ENCODE results near the gene SCNN1A. TPM values are rescaled to one million over a fixed set of nuclear protein-coding genes. Genes with fewer than 3 reads are reported as not detected.
A peak's percentile ranks its signal among the peaks of the same experiment; 100 is the strongest.

Gene SCNN1A
- total RNA-seq: under 1 TPM; 0.17 to 0.26 TPM

DNA sequence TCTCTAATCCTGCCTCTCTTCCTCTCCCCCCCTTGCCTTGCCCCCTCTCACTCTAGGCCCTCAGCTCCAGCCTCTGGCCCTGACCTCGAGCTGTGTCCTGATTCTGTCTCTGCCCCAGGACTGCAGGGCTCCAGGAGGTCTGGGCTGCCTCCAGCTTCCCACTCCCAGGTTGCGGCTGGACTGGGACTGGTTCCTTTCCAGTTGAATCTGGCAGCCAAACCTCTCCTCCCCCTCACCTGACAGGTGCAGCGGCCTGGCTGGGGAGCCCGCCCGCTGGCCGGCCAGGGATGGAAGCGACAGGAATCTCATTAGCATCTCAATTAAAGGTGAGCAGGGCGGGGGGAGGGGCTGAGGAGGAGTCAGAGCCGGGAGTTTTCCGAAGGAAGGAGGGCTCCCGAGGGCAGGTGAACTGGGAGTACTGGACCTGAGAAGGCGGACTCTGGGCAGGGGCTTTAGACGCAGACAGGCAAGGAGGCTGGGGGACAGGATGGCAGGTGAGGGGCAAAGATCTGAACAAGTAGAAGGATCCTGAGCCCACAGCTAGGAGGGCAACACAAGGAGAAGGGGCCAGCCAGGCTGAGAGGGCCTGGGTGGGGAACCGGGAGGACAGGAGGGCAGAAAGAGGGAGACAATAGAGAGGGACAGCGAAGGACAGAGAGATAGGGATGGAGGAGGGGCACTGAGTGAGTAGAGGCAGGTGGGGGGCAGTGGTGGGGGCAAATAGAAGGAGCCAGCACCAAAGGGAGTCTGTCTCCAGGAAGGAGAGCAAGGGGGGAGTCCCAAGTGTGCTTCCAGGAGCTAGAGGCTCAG lies at the start of gene SCNN1A:
Gene SCNN1A (minus strand): TSS at position 295 of the 810 bp plus-strand sequence. CDS start 780 bp downstream, outside the sequence.
- intact Hi-C loops (cut with micrococcal nuclease): no loop called here
- POLR2A ChIA-PET: interaction anchor here (0.6 kb wide), 1 partner anchor 445 kb away, joined by 4 read pairs; no protein-coding TSS in a partner anchor
- H3K36me3 Mint-ChIP-seq: no peaks in the 10 kb centered on the region
- CTCF ChIA-PET: interaction anchor here (1.4 kb wide), 1 partner anchor 40 kb away, joined by 6 read pairs; no protein-coding TSS in a partner anchor
- H3K27me3 Mint-ChIP-seq: no peaks in the 10 kb centered on the region
- DNase-seq: no peak
- H3K4me3 Mint-ChIP-seq: no peak within 1 kb of the TSS
- H3K9me3 Mint-ChIP-seq: no peaks in the 10 kb centered on the region
- peaks cover 30% of the 10 kb centered on the region for H3K4me1 Mint-ChIP-seq (ENCODE audit: low read depth)
- no peak within 1 kb of the TSS for H3K27ac Mint-ChIP-seq

- ChIA-PET POLR2A (interaction anchor here (1.3 to 6.3 kb wide), 8 partner anchors 19 to 110 kb away, joined by 5 to 80 read pairs (median 18); partner anchors contain the start of genes CD27, GAPDH, MRPL51 and TAPBPL), CTCF (interaction anchor here (0.8 to 7.6 kb wide), 10 partner anchors 15 to 129 kb away, joined by 3 to 288 read pairs (median 9); partner anchors contain the start of genes MRPL51, TAPBPL and VAMP1)
- H3K4me1 Mint-ChIP-seq (ENCODE audit: low read depth): peaks cover 48% of the 10 kb centered on the region
- intact Hi-C loops (cut with micrococcal nuclease): loop anchor here (5.0 to 10.0 kb wide), 3 partner anchors 182 to 427 kb away; partner anchors contain the start of genes CDCA3, CHD4, USP5 and ZNF384
- H3K27ac Mint-ChIP-seq: peak overlapping the region; percentile 68
- peaks cover 2% of the 10 kb centered on the region for H3K36me3 Mint-ChIP-seq
- H3K27me3 Mint-ChIP-seq: peaks cover 3% of the 10 kb centered on the region
- no peak for DNase-seq
- no peak overlapping the region for H3K4me3 Mint-ChIP-seq
- H3K9me3 Mint-ChIP-seq: no peaks in the 10 kb centered on the region
Observed at GRCh38 chr12:6424866-6425265, 49.5 kb upstream of the SCNN1A start.

DNA sequence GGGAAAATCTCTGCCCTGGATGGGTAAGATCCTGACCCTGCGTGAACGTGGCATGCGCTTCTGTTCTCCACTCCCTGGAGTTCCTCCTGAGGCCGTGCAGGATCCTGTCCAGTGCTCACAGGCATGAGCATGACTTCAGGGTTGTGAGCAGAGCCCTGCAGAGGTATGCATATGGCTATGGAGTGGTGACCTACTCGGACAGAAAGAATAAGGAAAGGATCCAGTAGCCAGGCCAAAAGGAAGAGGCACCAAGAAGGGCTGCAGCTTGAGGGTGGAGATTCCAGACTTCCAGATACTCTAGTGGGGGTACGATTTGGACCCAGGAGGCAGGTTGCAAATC lies 48.6 kb upstream of the SCNN1A start:
- Mint-ChIP-seq H3K4me1 (ENCODE audit: low read depth) (peaks cover 43% of the 10 kb centered on the region), H3K4me3 (no peak overlapping the region)

DNA sequence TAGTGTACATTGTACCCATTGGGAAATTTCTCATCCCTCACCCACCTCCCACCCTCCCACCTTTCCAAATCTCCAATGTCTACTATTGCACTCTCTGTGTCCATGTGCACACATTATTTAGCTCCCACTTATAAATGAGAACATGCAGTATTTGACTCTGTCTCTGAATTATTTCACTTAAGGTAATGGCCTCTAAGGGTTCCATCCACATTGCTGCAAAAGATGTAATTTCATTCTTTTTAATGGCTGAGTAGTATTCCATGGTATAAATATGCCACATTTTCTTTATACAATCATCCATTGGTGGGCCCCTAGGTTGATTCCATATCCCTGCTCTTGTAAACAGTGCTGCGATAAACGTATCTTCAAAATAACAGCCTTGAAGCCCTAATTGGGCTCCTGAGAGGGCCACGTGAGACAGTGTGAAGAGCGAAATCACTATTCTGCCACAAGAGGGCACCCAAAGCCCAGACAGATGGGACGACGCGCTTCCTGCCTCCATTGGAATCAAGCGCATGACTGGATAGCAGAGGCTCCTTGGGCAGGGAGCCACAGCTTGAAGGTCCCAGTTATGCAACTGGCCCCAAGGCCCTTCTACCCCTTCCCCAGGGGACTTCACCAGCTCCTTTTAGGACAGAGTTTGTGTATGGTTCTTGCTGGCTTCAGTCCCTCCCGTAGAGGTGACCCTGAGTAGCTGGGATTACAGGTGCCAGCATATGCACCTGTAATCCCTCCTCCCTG lies 48.1 kb upstream of the SCNN1A start:
- H3K4me1 Mint-ChIP-seq (ENCODE audit: low read depth): peaks cover 43% of the 10 kb centered on the region
- peaks cover 2% of the 10 kb centered on the region for H3K36me3 Mint-ChIP-seq
- POLR2A ChIA-PET: interaction anchor here (0.8 to 6.3 kb wide), 7 partner anchors 29 to 135 kb away, joined by 5 to 80 read pairs (median 9); partner anchors contain the start of genes MRPL51, TAPBPL and VAMP1
- CTCF ChIA-PET: interaction anchor here (0.5 to 7.6 kb wide), 27 partner anchors 9 to 144 kb away, joined by 3 to 288 read pairs (median 5); partner anchors contain the start of genes CD27, GAPDH, MRPL51 and NOP2
- H3K27me3 Mint-ChIP-seq: peaks cover 3% of the 10 kb centered on the region
- DNase-seq: peak; percentile 86
- no peak overlapping the region for H3K4me3 Mint-ChIP-seq
- peak overlapping the region; percentile 69 for H3K27ac Mint-ChIP-seq
- H3K9me3 Mint-ChIP-seq: no peaks in the 10 kb centered on the region
- intact Hi-C loops (cut with micrococcal nuclease): loop anchor here (1.0 to 10.0 kb wide), 8 partner anchors 42 to 261 kb away; partner anchors contain the start of genes GAPDH, NCAPD2 and ZNF384

More for the DNA sequence above, 48.6 kb upstream of the SCNN1A start:
- CTCF ChIA-PET: interaction anchor here (0.5 to 7.6 kb wide), 27 partner anchors 9 to 144 kb away, joined by 3 to 288 read pairs (median 5); partner anchors contain the start of genes CD27, GAPDH, MRPL51 and NOP2
- no peak for DNase-seq
- POLR2A ChIA-PET: interaction anchor here (0.8 to 6.3 kb wide), 7 partner anchors 28 to 134 kb away, joined by 5 to 80 read pairs (median 9); partner anchors contain the start of genes MRPL51, TAPBPL and VAMP1
- peaks cover 2% of the 10 kb centered on the region for H3K36me3 Mint-ChIP-seq
- intact Hi-C loops (cut with micrococcal nuclease): loop anchor here (10.0 kb wide), 1 partner anchor 261 kb away; the partner anchor contains the start of gene ZNF384
- peak overlapping the region; percentile 69 for H3K27ac Mint-ChIP-seq
- H3K9me3 Mint-ChIP-seq: no peaks in the 10 kb centered on the region
- peaks cover 3% of the 10 kb centered on the region for H3K27me3 Mint-ChIP-seq

- POLR2A ChIA-PET: no interaction called here
- no peak for DNase-seq
- intact Hi-C loops (cut with micrococcal nuclease): loop anchor here (10.0 kb wide), 1 partner anchor 264 kb away; the partner anchor contains the start of gene ZNF384
- Mint-ChIP-seq H3K4me1 (ENCODE audit: low read depth) (peaks cover 26% of the 10 kb centered on the region), H3K4me3 (no peak overlapping the region), H3K27me3 (peaks cover 3% of the 10 kb centered on the region), H3K9me3 (no peaks in the 10 kb centered on the region), H3K36me3 (no peaks in the 10 kb centered on the region), H3K27ac (no peak overlapping the region)
- CTCF ChIA-PET: interaction anchor here (0.6 to 1.2 kb wide), 3 partner anchors 23 to 45 kb away, joined by 3 to 5 read pairs (median 3); no protein-coding TSS in a partner anchor
Observed at GRCh38 chr12:6420364-6420763, 45.0 kb upstream of the SCNN1A start.

- peaks cover 3% of the 10 kb centered on the region for H3K27me3 Mint-ChIP-seq
- intact Hi-C loops (cut with micrococcal nuclease): no loop called here
- ChIA-PET POLR2A (no interaction called here), CTCF (interaction anchor here (1.7 kb wide), 1 partner anchor 47 kb away, joined by 4 read pairs; no protein-coding TSS in a partner anchor)
- H3K4me3 Mint-ChIP-seq: no peak overlapping the region
- H3K27ac Mint-ChIP-seq: no peak overlapping the region
- H3K4me1 Mint-ChIP-seq (ENCODE audit: low read depth): peaks cover 14% of the 10 kb centered on the region
- no peak for DNase-seq
- H3K36me3 Mint-ChIP-seq: no peaks in the 10 kb centered on the region
- H3K9me3 Mint-ChIP-seq: no peaks in the 10 kb centered on the region
Observed at GRCh38 chr12:6418796-6419195, 43.4 kb upstream of the SCNN1A start.

DNA sequence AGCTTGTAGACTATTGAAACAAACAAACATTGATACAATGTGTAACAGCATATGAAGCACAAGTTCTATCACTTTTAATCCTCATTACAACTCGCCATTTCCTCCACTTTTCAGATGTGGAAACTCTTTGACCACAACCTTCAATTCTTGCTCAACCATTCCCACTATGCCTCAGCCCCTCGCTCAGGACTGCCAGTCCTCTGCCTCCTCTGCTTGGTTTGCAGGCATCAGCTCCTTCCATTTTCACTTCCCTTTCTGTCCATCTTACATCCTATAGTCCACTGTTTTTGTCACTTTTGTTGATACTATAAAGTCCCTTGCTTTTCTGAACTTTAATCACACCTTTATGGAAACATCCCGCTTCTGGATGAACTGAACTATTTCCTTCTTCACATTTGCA lies 41.2 kb upstream of the SCNN1A start:
- intact Hi-C loops (cut with micrococcal nuclease): no loop called here
- H3K9me3 Mint-ChIP-seq: no peaks in the 10 kb centered on the region
- no peaks in the 10 kb centered on the region for H3K36me3 Mint-ChIP-seq
- POLR2A ChIA-PET: no interaction called here
- H3K4me1 Mint-ChIP-seq (ENCODE audit: low read depth): peaks cover 8% of the 10 kb centered on the region
- no peak overlapping the region for H3K4me3 Mint-ChIP-seq
- peak; percentile 39 for DNase-seq
- H3K27ac Mint-ChIP-seq: no peak overlapping the region
- CTCF ChIA-PET: interaction anchor here (0.7 kb wide), 1 partner anchor 48 kb away, joined by 5 read pairs; no protein-coding TSS in a partner anchor
- H3K27me3 Mint-ChIP-seq: no peaks in the 10 kb centered on the region

DNA sequence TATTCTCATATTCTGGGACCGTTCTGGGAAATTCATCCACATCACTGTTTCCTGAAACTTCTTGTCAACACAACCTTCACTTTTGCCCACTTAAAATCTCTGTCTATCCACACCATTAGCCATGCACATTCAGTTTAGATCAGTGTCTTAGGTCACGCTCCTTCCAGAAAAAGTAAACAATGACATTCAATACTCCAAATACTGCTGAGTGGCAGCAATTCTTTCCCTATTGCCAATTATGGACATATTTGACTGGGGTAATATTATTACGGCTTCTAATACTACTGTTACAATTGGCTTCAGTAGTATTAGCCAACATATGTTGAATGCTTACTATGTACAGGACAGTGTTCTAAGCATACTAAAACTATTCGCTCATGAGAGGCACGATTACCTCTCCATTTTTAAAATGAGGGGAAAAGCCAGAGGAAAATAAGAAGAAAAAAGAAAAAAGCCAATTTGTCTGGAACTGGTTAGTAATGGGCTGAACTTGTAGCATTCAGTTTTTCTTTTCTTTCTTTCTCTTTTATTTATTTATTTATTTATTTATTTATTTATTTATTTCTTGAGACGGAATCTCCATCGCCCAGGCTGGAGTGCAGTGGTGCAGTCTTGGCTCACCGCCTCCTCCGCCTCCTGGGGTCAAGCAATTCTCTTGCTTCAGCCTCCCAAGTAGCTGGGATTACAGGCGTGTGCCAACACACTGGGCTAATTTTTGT lies 32.0 kb upstream of the SCNN1A start:
- no peak overlapping the region for H3K4me3 Mint-ChIP-seq
- ChIA-PET POLR2A (no interaction called here), CTCF (no interaction called here)
- no peaks in the 10 kb centered on the region for H3K36me3 Mint-ChIP-seq
- intact Hi-C loops (cut with micrococcal nuclease): no loop called here
- H3K9me3 Mint-ChIP-seq: no peaks in the 10 kb centered on the region
- no peaks in the 10 kb centered on the region for H3K4me1 Mint-ChIP-seq (ENCODE audit: low read depth)
- H3K27ac Mint-ChIP-seq: no peak overlapping the region
- H3K27me3 Mint-ChIP-seq: peaks cover 7% of the 10 kb centered on the region
- DNase-seq: no peak

DNA sequence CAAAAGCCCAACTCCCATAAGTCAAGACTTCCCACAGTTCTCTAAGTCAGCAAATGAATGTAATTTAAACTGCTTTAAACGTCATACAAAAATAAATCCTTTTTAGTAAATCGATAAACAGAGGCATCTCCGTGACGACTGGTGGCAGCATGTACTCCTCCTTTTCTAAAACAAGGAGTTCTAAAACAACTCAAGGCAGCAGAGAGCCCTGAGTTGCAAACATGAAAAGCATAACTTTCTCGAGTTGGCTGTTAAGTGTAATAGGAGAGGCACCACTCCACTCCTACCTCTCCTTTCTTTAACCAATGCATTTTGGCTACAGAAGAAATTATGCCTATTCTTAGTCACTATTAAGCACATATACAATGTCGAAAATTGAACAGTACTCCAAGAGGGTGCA lies 30.6 kb upstream of the SCNN1A start:
- ChIA-PET POLR2A (no interaction called here), CTCF (interaction anchor here (0.6 kb wide), 1 partner anchor 111 kb away, joined by 3 read pairs; no protein-coding TSS in a partner anchor)
- no peaks in the 10 kb centered on the region for H3K9me3 Mint-ChIP-seq
- no peak overlapping the region for H3K4me3 Mint-ChIP-seq
- H3K36me3 Mint-ChIP-seq: no peaks in the 10 kb centered on the region
- intact Hi-C loops (cut with micrococcal nuclease): no loop called here
- H3K27ac Mint-ChIP-seq: no peak overlapping the region
- H3K4me1 Mint-ChIP-seq (ENCODE audit: low read depth): no peaks in the 10 kb centered on the region
- DNase-seq: no peak
- H3K27me3 Mint-ChIP-seq: peaks cover 7% of the 10 kb centered on the region

- CTCF ChIA-PET: no interaction called here
- no peaks in the 10 kb centered on the region for H3K4me1 Mint-ChIP-seq (ENCODE audit: low read depth)
- intact Hi-C loops (cut with micrococcal nuclease): no loop called here
- no peak overlapping the region for H3K27ac Mint-ChIP-seq
- H3K9me3 Mint-ChIP-seq: no peaks in the 10 kb centered on the region
- peaks cover 7% of the 10 kb centered on the region for H3K27me3 Mint-ChIP-seq
- H3K4me3 Mint-ChIP-seq: no peak overlapping the region
- POLR2A ChIA-PET: no interaction called here
- DNase-seq: no peak
- no peaks in the 10 kb centered on the region for H3K36me3 Mint-ChIP-seq
Observed at GRCh38 chr12:6404390-6404789, 29.0 kb upstream of the SCNN1A start.

DNA sequence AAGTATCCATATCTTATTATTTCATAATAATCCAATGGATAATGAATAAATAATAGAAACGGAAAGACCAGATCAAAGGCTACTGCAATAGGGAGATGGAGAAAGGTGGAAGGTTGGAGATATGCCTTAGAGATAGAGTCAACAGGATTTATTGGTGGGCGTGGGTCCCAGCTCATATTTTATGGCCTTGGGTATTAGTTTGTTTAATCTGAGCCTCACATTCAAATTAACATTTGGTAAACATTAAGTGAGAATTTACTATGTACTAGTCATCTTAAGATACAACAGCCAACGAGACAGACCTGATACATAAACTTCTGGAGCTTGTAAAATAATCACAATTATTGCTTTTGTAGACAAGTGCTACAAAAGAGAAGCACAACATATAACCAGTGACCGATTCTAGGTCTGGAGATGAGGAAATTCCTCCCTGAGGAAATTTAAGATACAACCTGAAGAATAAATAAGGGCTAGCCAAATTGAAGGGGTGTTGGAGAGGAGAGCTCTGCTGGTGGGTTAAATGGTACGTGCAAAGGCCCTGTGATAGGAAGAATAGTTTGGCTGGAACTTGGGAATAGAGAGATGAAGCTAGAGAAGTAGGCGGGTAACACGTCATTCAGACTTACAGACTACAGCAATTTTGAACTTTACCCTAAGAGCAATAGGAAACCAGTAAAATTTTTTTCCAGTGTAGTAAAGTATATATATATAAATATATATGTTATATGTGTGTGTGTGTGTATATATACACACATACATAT lies 24.7 kb upstream of the SCNN1A start:
- intact Hi-C loops (cut with micrococcal nuclease): no loop called here
- Mint-ChIP-seq H3K27ac (no peak overlapping the region), H3K4me3 (no peak overlapping the region), H3K9me3 (no peaks in the 10 kb centered on the region), H3K27me3 (peaks cover 4% of the 10 kb centered on the region), H3K4me1 (ENCODE audit: low read depth) (no peaks in the 10 kb centered on the region), H3K36me3 (no peaks in the 10 kb centered on the region)
- CTCF ChIA-PET: no interaction called here
- no peak for DNase-seq
- POLR2A ChIA-PET: no interaction called here
